Fibroblast of the aortic adventitia (primary cell): Measurements from ENCODE around the gene LVRN. TPM values are rescaled to one million over a fixed set of nuclear protein-coding genes. Genes with fewer than 3 reads are reported as not detected.

ENCODE experiments used
- DNase-seq: peaks from one replicate; pipeline ENCODE4 v3.0.0-alpha.2; 2010; ENCODE audit warnings: low read depth
- H3K4me3 ChIP-seq: 2 replicates; pipeline ENCODE4 v1.5.1; 2011; ENCODE audit warnings: low read depth, mild to moderate bottlenecking, control low read depth, low read length, moderate library complexity
- CTCF ChIP-seq: IDR thresholded peaks from 2 replicates; pipeline ENCODE4 v1.5.1; 2011; ENCODE audit warnings: mild to moderate bottlenecking, low read length, control low read depth, inconsistent platforms; ENCODE audit not compliant: insufficient read depth
- total RNA-seq: library from RNA; depleted of rRNA; stranded (reverse); fragments of >200 nt; gene quantifications from 2 replicates; pipeline ENCODE4 v1.2.3, GENCODE V29; 2012; ENCODE audit warnings: low replicate concordance

The LVRN gene
- total RNA-seq, 1 donor: 0.90 TPM

- DNase-seq: no peak
- TF ChIP-seq CTCF: peak; percentile 15
- no peak overlapping the region for H3K4me3 ChIP-seq
Observed at GRCh38 chr5:116023619-116024018, 61.3 kb downstream of the LVRN start.

- no peak for DNase-seq
- no peak for TF ChIP-seq CTCF
- H3K4me3 ChIP-seq: no peak overlapping the region
Observed at GRCh38 chr5:116025866-116026265, 63.6 kb downstream of the LVRN start.

- peak; percentile 56 for TF ChIP-seq CTCF
- peak; percentile 94 for DNase-seq
- no peak within 1 kb of the TSS for H3K4me3 ChIP-seq
Observed at GRCh38 chr5:116032094-116032517, 69.8 kb downstream of the LVRN start, which contains the start of gene ARL14EPL. Gene ARL14EPL, plus strand, starts transcription at chr5:116032472. Its CDS starts 18,994 bp downstream, at chr5:116051466.

- H3K4me3 ChIP-seq: no peak overlapping the region
- DNase-seq: no peak
- no peak for TF ChIP-seq CTCF
Observed at GRCh38 chr5:116032991-116033390, 70.7 kb downstream of the LVRN start.

GRCh38 chr5:116035123-116035522 lies 72.8 kb downstream of the LVRN start:
- TF ChIP-seq CTCF: no peak
- H3K4me3 ChIP-seq: no peak overlapping the region
- no peak for DNase-seq

- TF ChIP-seq CTCF: no peak
- H3K4me3 ChIP-seq: no peak overlapping the region
- DNase-seq: no peak
Observed at GRCh38 chr5:116037236-116037822, 75.1 kb downstream of the LVRN start.

- no peak for DNase-seq
- H3K4me3 ChIP-seq: no peak overlapping the region
- no peak for TF ChIP-seq CTCF
Observed at GRCh38 chr5:116038817-116039216, 76.5 kb downstream of the LVRN start.
